HG03457 (cell line): Measurements from ENCODE around the gene SMAD4.
"Not testable (repeated sequence)": the region's sequence is repeated elsewhere in the genome, so short reads cannot be mapped to it uniquely, and the experiment has no call there.

Source experiments
- ATAC-seq: cut with Tn5 transposase; IDR thresholded peaks from one replicate; pipeline ENCODE4 v1.9.1; 2021; ENCODE audit warnings: moderate number of reproducible peaks; ENCODE audit not compliant: unreplicated experiment

SMAD4 gene

GRCh38 chr18:51029694-51030536 lies at the start of gene SMAD4:
Gene SMAD4, plus strand, starts transcription at chr18:51030213. Its CDS starts 16,834 bp downstream, at chr18:51047047.
- ATAC-seq: peak; percentile 70

- no peak for ATAC-seq
These were observed 48.6 kb upstream of the SMAD4 start for GRCh38 chr18:50981381-50981780.

- no peak for ATAC-seq
These were observed 47.8 kb upstream of the SMAD4 start for GRCh38 chr18:50982086-50982801.

- no peak for ATAC-seq
These were observed 47.2 kb upstream of the SMAD4 start for GRCh38 chr18:50982802-50983179.

GRCh38 chr18:50986360-50987087 lies 43.5 kb upstream of the SMAD4 start:
- ATAC-seq: no peak

GRCh38 chr18:50987261-50987660 lies 42.8 kb upstream of the SMAD4 start:
- no peak for ATAC-seq

- ATAC-seq: no peak
These were observed 40.3 kb upstream of the SMAD4 start for GRCh38 chr18:50989711-50990110.

GRCh38 chr18:50992351-50992762 lies 37.7 kb upstream of the SMAD4 start:
- ATAC-seq: no peak

- no peak for ATAC-seq
These were observed 36.0 kb upstream of the SMAD4 start for GRCh38 chr18:50994031-50994430.

- not testable (repeated sequence) for ATAC-seq
These were observed 26.8 kb upstream of the SMAD4 start for GRCh38 chr18:51003174-51003573.

GRCh38 chr18:51006061-51006818 lies 23.8 kb upstream of the SMAD4 start:
- ATAC-seq: no peak

- no peak for ATAC-seq
These were observed 22.8 kb upstream of the SMAD4 start for GRCh38 chr18:51006948-51007789.

GRCh38 chr18:51007790-51008139 lies 22.2 kb upstream of the SMAD4 start:
- no peak for ATAC-seq

GRCh38 chr18:51009072-51009471 lies 20.9 kb upstream of the SMAD4 start:
- no peak for ATAC-seq

- ATAC-seq: no peak
These were observed 19.8 kb upstream of the SMAD4 start for GRCh38 chr18:51010218-51010617.

GRCh38 chr18:51011709-51012108 lies 18.3 kb upstream of the SMAD4 start:
- ATAC-seq: no peak

- no peak for ATAC-seq
These were observed 17.6 kb upstream of the SMAD4 start for GRCh38 chr18:51012441-51012840.

- no peak for ATAC-seq
These were observed 16.8 kb upstream of the SMAD4 start for GRCh38 chr18:51013259-51013658.

GRCh38 chr18:51017140-51017879 lies 12.7 kb upstream of the SMAD4 start:
- no peak for ATAC-seq
